Stimulated activated CD4-positive, alpha-beta T cell treated with anti-CD3 and anti-CD28 coated beads, Interleukin-2, amount 100 ng/mL, for 48 hours (primary cell): Measurements from ENCODE around the gene ADAMTSL4.

Experiments used
- DNase-seq, 2 donors: peaks; one replicate each; pipeline ENCODE4 v3.0.0-alpha.2; 2020

ADAMTSL4 gene

DNA sequence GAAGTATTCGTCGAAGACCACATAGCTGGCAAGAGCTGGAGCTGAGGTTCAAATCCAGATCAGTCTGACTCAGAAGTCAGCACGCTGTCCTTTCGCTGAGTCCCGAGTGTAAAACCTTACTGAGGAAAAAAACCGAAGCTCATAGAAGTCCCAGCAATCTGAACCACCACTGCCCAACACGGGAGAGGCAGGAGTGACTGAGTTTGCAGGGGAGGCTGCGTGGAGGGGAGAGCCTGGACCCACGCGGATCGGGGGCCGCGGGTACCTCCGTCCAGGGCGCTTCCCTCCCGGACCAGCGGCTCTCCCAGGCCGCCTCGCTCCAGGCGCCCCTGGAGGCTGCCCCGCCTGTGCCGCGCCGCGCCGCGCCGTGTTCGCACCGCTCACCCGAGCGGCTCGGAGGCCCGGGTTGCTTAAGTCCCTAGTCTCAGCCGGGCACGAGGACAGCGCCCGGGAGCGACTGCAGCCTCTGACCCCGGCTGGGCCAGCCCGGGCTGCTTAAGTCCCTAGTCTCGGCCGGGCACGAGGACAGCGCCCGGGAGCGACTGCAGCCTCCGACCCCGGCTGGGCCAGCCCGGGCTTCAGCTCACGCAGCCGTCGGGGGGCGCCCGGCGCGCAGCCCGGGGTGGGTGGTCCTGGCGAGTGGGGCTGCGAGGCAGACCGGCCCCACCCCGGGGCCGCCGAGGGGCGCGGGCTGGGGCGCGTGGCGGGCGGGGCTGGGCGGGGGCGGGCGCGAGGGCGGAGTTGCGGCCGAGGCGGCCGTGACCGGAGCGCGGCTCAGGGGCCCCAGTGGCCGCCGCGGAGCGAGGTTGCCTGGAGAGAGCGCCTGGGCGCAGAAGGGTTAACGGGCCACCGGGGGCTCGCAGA, at the start of gene ADAMTSL4:
Gene ADAMTSL4, plus strand, starts transcription at position 777 of the 864 bp plus-strand sequence. CDS start 2,881 bp downstream, outside the sequence.
- DNase-seq = no peak

GRCh38 chr1:150505431-150505830, 43.8 kb upstream of the ADAMTSL4 start:
- no peak for DNase-seq

GRCh38 chr1:150507912-150508864, 41.0 kb upstream of the ADAMTSL4 start, which contains the start of gene ECM1:
ECM1 (plus strand) TSS chr1:150508109; CDS start chr1:150508210, 101 bp downstream.
- no peak for DNase-seq

DNA sequence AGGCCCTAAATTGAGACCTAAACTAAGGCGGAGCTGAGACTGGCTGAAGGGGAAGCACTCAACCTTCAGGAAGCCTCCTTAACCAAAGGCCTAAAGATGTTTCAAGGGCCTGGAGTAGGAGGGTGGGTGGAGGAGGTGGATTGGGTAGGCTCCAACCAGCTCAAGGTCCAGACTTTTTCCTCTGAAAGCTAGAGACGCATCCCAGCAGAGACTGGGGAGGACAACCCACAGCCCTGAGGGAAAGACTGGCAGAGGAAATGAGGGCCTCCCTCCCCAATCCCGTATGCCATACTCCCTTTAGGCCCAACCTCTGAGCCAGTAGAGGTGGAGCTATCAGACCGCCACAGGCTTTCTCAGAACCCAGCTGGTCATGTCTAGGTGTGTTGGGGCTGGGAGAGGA, 40.2 kb upstream of the ADAMTSL4 start:
- DNase-seq = no peak

DNA sequence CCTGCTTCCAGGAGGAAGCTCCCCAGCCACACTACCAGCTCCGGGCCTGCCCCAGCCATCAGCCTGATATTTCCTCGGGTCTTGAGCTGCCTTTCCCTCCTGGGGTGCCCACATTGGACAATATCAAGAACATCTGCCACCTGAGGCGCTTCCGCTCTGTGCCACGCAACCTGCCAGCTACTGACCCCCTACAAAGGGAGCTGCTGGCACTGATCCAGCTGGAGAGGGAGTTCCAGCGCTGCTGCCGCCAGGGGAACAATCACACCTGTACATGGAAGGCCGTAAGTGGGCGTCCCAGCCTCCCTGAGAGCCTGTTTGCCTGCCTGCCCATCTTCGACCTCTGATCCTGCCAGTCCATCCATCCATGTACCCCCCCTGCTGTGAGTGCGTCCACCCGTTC, 37.7 kb upstream of the ADAMTSL4 start:
- no peak for DNase-seq

DNA sequence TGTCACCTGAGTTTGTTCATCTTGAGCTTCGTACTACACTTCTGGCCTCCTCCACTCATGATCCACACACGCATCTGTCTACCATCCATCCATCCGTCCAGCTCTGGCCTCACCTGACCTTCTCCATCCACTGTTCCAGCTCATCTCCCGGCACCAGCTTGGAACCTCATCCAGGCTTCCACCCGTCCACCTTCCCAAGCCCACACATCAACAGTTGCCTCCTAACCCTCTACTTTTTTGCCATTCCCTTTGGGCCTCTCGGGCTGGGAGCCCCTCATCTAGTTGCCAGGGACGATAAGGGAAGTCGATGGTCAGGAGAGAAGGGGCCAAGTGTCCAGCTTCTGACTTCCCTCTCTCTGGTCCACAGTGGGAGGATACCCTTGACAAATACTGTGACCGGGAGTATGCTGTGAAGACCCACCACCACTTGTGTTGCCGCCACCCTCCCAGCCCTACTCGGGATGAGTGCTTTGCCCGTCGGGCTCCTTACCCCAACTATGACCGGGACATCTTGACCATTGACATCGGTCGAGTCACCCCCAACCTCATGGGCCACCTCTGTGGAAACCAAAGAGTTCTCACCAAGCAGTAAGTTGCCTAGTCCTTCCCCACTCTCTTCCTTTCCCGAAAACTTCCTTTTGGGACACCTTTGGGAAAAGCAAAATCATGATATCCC, 37.1 kb upstream of the ADAMTSL4 start:
- DNase-seq = no peak

DNA sequence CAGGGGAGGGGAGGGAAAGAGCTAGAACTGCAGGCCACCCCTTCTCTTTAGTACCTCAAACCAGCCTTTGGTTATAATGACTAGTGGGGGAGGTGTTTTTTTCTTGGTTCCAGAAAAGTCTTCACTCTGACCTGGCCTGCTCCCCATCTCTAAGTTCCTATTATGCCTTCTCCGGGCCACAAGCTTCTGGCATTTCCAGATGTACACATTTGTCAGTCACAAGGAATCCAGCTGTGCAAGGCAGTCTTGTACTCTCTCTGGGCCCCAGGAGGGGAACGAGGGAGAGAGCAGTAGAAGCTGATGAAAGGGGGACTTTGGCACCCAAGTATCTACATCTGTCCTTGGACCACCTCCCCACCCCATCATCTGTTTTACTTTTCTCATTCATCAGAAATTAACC, 36.4 kb upstream of the ADAMTSL4 start:
- DNase-seq = no peak

- DNase-seq = no peak
Measured at GRCh38 chr1:150513351-150513791, 35.8 kb upstream of the ADAMTSL4 start.

- no peak for DNase-seq
Measured at GRCh38 chr1:150514260-150514659, 34.9 kb upstream of the ADAMTSL4 start.

- DNase-seq = no peak
Measured at GRCh38 chr1:150514913-150515327, 34.3 kb upstream of the ADAMTSL4 start.

DNA sequence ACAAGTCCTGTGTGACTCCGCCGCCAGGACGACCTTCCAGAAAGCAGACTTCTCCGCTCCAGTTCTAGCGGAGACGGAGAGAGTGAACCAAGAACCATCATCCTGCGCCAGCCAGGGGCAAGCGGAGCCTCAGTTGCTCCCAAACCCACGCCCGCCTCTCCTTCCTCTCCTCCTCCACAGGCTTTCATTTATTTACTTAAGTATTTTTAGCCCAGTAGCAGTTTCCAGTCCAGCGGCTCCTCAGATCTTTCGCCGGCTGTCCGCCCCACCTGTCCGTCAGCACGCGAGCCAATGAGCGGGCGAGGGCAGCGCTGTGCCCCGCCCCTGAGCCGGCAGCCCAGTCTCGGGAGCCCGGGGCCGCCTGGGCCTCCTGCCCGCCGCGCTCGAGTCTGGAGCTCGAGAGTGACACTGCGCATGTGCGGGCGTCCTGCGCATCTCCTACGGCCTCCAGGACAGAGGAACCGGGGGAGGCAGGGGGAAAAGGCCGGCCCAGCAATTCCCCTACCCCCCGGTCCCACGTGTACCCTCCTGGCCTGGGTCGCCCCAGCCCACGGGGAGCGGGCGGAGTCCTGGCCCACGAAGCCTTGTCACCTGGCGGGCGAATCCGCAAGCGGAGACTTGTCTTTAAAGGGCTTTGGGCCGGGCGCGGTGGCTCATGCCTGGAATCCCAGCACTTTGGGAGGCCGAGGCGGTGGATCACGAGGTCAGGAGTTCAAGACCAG, 33.7 kb upstream of the ADAMTSL4 start, which contains the start of gene FALEC:
Gene FALEC, plus strand, starts transcription at position 425 of the 722 bp plus-strand sequence.
- peak; percentile 87 to 90 for DNase-seq

- DNase-seq = no peak
Measured at GRCh38 chr1:150516050-150516591, 33.1 kb upstream of the ADAMTSL4 start.

DNA sequence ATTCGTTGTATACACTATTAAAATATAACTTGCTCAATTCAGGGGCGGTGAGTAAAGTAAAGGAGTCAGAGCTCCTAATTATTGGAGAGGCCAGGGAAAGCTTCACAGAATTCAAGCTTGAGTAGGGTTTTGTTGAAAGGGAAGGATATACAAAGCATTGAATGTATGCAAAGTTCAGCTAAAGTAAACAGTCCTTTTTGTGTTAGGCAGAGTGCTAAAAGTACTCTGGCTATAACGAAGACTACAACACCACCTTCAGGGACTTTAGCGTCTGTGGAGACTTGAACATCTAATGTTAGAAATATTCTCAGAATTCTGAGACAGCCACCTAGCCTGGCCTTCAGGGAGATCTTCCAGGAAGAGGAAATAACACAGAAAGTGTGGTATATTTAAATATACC, 32.6 kb upstream of the ADAMTSL4 start:
- no peak for DNase-seq

DNA sequence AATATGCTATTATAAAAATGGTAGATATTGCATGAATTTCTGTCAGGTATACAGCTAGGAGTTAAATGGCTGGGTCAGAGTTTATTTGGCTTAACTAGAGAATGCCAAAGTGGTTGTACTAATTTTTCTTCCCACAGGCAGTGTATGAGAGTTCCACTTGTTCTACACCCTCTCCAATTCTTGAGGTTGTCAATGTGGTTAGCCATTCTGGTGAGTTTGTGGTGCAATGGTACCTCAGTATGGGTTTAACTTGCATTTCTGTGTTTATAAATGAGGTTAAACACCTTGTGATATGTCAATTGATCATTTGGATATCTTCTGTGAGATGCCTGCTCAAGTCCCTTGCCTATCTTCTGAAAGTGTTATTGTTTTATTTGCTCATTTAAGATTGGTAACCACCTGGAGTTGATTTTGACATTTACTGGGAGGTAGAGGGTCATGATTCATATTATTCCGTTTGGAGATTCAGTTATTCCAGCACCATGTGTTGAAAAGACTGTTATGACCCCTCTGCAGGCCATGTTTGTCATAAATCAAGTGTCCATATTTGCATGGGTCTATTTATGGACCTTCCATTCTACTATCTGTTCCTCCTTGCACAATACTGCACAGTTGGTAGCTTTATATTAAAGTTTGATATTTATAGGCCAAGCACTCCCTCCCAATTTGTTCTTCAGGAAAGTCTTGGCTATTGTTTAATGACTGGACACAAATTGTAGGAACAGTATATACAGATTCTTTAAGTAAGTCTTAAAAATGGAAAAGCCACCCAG, 27.8 kb upstream of the ADAMTSL4 start:
- no peak for DNase-seq

DNA sequence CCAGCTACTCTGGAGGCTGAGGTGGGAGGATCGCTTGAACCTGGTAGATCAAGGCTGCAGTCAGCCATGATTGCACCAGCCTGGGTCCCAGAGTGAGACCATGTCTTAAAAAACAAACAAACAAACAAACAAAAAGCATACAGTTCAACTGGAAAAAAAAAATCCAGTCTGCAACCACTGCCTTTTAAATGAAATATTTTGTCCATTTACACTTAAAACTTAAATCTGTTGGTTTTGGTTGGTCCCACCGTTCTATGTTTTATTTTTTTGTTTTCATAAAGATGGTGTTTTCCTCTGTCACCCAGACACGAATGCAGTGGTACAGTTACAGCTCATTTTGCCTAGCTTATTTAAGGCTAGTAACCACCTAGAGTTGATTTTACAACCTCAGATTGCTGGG, 23.9 kb upstream of the ADAMTSL4 start:
- DNase-seq = no peak

DNA sequence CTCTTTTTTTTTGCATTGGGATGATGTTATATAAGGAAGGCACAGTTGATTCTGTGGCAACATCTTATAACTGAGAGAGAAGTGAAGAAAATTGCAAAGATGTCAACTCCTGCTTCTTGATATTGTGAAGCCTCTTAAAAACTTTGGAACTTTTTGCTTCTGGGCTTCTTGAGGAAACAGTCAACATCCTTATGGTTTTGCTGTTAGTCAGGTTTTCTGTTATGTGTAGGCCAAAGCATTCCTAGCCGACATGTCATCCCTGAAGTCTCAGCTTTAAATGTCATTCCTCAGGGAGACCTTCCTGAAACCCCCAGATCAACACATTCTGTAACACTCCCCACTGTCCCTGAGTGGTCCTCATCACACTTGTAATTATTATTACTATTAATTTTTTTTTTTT, 21.0 kb upstream of the ADAMTSL4 start:
- no peak for DNase-seq

DNA sequence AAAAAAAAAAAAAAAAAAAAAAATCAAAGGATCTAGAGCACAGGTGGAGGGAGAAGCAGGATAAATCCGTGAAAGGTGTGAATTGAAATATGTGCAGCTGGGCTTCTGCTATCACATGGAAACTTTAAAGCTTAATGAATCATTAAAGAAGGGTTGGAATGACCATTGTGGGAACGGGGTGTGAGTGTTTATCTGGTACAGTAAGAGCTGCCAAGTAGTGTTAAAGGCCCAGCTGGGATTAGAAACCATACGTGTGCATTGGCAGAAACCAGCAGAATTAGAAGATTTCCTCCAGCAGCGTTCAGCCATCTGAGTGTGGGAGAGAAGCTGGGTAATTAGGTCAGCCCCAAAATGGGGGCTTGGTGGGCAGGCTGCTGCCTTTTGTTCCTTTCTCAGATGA, 20.2 kb upstream of the ADAMTSL4 start:
- no peak for DNase-seq

GRCh38 chr1:150530491-150531159, 18.6 kb upstream of the ADAMTSL4 start:
- no peak for DNase-seq

GRCh38 chr1:150532860-150533259, 16.3 kb upstream of the ADAMTSL4 start:
- no peak for DNase-seq

DNA sequence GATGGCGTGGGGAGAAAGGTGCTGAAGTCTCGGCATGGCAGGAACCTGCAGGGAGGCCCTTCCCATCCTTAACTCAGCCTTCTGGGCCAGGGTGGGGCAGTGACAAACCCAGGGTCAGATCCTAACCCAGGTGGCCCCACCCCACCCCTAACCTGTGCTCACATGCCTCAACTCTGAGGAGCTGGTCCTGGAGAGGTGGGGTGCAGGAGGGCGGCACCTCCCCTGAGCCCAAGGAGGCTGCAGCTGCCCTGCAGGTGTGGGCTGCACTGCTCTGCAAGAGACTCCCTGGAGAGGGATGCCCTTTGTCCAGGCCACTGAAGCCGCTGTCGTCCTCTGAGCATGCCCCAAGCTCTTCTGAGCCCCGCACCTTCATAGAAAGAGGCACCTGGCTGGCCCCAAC, 15.2 kb upstream of the ADAMTSL4 start:
- DNase-seq = no peak
